Measurements from ENCODE around the gene NMUR1. TPM values are rescaled to one million over a fixed set of nuclear protein-coding genes. Genes with fewer than 3 reads are reported as not detected.

Gene NMUR1
- total RNA-seq, 4 donors from 2014 or later: 0.32 to 2.2 (median 0.55) TPM; not detected in 1

- Histone ChIP-seq H3K27me3 (no peaks in the 10 kb centered on the region), H3K27ac (no peak overlapping the region), H3K36me3 (no peaks in the 10 kb centered on the region), H3K9me3 (no peaks in the 10 kb centered on the region), H3K4me3 (no peak overlapping the region), H3K4me1 (no peaks in the 10 kb centered on the region)
- in situ Hi-C loops (cut with MboI; ENCODE audit: low pct_ligation_motif_present in 1 of 4, low pct_unique_long_range_greater_than_20kb in 1 of 4, low sequenced_read_pairs in 3 of 4): no loop called here
- WGBS, 2 donors (ENCODE audit: low coverage in 1 of 2): 75% methylated on average over 7 of the region's 7 CpGs; no CpG with 5 or more reads in 1 of the 2 donors
- no peak for DNase-seq
- intact Hi-C loops (cut with DNase I; ENCODE audit: low total_unique reads): no loop called here
- TF ChIP-seq, protein P1, sequence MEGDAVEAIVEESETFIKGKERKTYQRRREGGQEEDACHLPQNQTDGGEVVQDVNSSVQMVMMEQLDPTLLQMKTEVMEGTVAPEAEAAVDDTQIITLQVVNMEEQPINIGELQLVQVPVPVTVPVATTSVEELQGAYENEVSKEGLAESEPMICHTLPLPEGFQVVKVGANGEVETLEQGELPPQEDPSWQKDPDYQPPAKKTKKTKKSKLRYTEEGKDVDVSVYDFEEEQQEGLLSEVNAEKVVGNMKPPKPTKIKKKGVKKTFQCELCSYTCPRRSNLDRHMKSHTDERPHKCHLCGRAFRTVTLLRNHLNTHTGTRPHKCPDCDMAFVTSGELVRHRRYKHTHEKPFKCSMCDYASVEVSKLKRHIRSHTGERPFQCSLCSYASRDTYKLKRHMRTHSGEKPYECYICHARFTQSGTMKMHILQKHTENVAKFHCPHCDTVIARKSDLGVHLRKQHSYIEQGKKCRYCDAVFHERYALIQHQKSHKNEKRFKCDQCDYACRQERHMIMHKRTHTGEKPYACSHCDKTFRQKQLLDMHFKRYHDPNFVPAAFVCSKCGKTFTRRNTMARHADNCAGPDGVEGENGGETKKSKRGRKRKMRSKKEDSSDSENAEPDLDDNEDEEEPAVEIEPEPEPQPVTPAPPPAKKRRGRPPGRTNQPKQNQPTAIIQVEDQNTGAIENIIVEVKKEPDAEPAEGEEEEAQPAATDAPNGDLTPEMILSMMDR (IDR thresholded peaks at IDR 0.05): no peak
- TF ChIP-seq POLR2A (IDR thresholded peaks at IDR 0.05) (no peak), EP300 (IDR thresholded peaks at IDR 0.05; ENCODE audit: low read depth) (no peak), POLR2AphosphoS5 (IDR thresholded peaks at IDR 0.05) (no peak)
These were observed 38.7 kb upstream of the NMUR1 start for GRCh38 chr2:231568785-231569435.

DNA sequence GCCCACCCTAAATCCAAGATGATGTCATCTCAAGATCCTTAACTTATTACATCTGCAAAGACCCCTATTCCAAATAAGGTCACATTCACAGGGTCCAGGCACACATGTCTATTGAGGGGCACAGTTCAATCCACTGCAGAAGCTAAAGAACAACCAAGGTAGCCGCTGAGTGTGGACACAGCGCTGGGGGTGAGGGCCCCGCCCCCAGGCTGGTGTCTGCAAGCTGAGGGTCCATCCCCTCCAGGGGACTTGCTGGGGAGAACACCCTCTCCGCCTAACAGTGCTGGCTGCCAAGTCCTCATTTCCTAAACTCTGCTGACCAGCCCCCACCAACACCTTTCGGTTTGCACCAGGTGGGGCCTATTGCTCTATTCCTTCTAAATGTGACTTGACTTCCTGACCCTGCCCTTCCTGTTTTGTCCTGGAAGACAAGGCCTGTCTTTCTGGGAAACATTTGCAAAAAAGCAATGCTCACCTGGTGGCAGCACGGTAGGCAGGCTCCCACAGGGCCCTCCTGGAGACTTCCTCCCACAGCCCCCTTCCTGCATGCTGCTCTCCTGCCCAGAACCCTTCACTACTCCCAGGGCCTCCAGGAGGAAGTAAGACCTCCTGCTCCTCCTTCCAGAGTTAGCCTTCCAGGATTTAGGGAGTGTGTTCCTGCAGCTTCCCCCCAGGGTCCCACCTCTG is 38.0 kb upstream of the NMUR1 start:
- intact Hi-C loops (cut with DNase I; ENCODE audit: low total_unique reads): no loop called here
- WGBS, 2 donors (ENCODE audit: low coverage in 1 of 2): 76% methylated on average over 6 of the region's 6 CpGs; no CpG with 5 or more reads in 1 of the 2 donors
- Histone ChIP-seq H3K9me3 (no peaks in the 10 kb centered on the region), H3K4me1 (no peaks in the 10 kb centered on the region), H3K27ac (no peak overlapping the region), H3K36me3 (no peaks in the 10 kb centered on the region), H3K4me3 (no peak overlapping the region), H3K27me3 (no peaks in the 10 kb centered on the region)
- in situ Hi-C loops (cut with MboI; ENCODE audit: low pct_ligation_motif_present in 1 of 4, low pct_unique_long_range_greater_than_20kb in 1 of 4, low sequenced_read_pairs in 3 of 4): no loop called here
- DNase-seq: no peak
- TF ChIP-seq POLR2AphosphoS5 (IDR thresholded peaks at IDR 0.05): no peak

DNA sequence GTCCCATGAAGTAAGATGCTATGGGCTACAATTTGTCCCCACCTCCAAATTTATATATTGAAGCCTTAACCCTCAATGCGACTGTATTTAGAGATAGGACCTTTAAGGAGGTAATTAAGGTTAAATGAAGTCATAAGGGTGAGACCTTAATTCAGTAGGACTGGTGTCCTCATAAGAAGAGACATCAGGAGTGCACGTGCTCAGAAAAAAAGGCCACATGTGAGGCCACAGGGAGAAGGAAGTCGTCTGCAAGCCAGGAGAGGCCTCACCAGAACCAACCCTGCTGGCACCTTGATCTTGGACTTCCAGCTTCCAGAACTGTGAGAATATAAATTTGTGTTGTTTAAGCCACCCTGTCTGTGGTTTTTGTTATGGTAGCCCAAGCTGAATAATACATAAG is 36.9 kb upstream of the NMUR1 start:
- TF ChIP-seq, protein P1 (IDR thresholded peaks at IDR 0.05): no peak
- TF ChIP-seq POLR2AphosphoS5 (IDR thresholded peaks at IDR 0.05) (no peak), POLR2A (IDR thresholded peaks at IDR 0.05) (no peak), EP300 (IDR thresholded peaks at IDR 0.05; ENCODE audit: low read depth) (no peak)
- no peaks in the 10 kb centered on the region for H3K36me3 ChIP-seq
- no peak for DNase-seq
- H3K4me1 ChIP-seq: no peaks in the 10 kb centered on the region
- H3K9me3 ChIP-seq: no peaks in the 10 kb centered on the region
- intact Hi-C loops (cut with DNase I; ENCODE audit: low total_unique reads) (no loop called here), in situ Hi-C loops (cut with MboI; ENCODE audit: low pct_ligation_motif_present in 1 of 4, low pct_unique_long_range_greater_than_20kb in 1 of 4, low sequenced_read_pairs in 3 of 4) (no loop called here)
- no peak overlapping the region for H3K4me3 ChIP-seq
- no peak overlapping the region for H3K27ac ChIP-seq
- 86 to 93% methylated on average over 3 of the region's 3 CpGs for WGBS, 2 donors (ENCODE audit: low coverage in 1 of 2)
- no peaks in the 10 kb centered on the region for H3K27me3 ChIP-seq

- H3K36me3 ChIP-seq: no peaks in the 10 kb centered on the region
- in situ Hi-C loops (cut with MboI; ENCODE audit: low pct_ligation_motif_present in 1 of 4, low pct_unique_long_range_greater_than_20kb in 1 of 4, low sequenced_read_pairs in 3 of 4): no loop called here
- no peaks in the 10 kb centered on the region for H3K4me1 ChIP-seq
- TF ChIP-seq EP300 (IDR thresholded peaks at IDR 0.05; ENCODE audit: low read depth) (no peak), POLR2AphosphoS5 (IDR thresholded peaks at IDR 0.05) (no peak), POLR2A (IDR thresholded peaks at IDR 0.05) (no peak)
- TF ChIP-seq, protein P1 (IDR thresholded peaks at IDR 0.05): no peak
- H3K27ac ChIP-seq: no peak overlapping the region
- H3K27me3 ChIP-seq: no peaks in the 10 kb centered on the region
- H3K4me3 ChIP-seq: no peak overlapping the region
- intact Hi-C loops (cut with DNase I; ENCODE audit: low total_unique reads): no loop called here
- 72 to 100% methylated on average over 2 to 4 of the region's 4 CpGs for WGBS, 2 donors (ENCODE audit: low coverage in 1 of 2)
- H3K9me3 ChIP-seq: no peaks in the 10 kb centered on the region
- no peak for DNase-seq
These were observed 35.8 kb upstream of the NMUR1 start for GRCh38 chr2:231565887-231566594.
